Transverse colon (tissue), 4 donors: ENCODE measurements around the gene DBNL.
"Not testable (repeated sequence)": the region's sequence is repeated elsewhere in the genome, so short reads cannot be mapped to it uniquely, and the experiment has no call there.

Source experiments
- EP300 ChIP-seq: sonication (generic); formaldehyde crosslinking; IDR thresholded peaks from one replicate; pipeline ENCODE4 v1.6.1; 2017; ENCODE audit warnings: antibody characterized with exemption, low read depth
- POLR2A ChIP-seq: fragments of 450-650 bp; IDR thresholded peaks from one replicate; pipeline ENCODE4 v1.6.1; 2016; ENCODE audit warnings: antibody characterized with exemption, mild to moderate bottlenecking, moderate library complexity
- POLR2AphosphoS5 ChIP-seq, 3 donors: sonication (generic); formaldehyde crosslinking; IDR thresholded peaks; one replicate each; pipeline ENCODE4 v1.6.1; 2016; ENCODE audit warnings: antibody characterized with exemption in 3 of 3
- TF ChIP-seq, protein P1 (sequence below), 5 experiments: fragments of 200-600 bp in 3 of 5; fragments of 450-650 bp in 2 of 5; sonication (generic) in 3 of 5; IDR thresholded peaks; 1 replicate in 2 of 5; 2 replicates in 3 of 5; pipeline ENCODE4 v1.5.1; 2016 to 2017; ENCODE audit warnings: antibody characterized with exemption in 5 of 5, inconsistent platforms in 3 of 5, mild to moderate bottlenecking in 2 of 5, moderate library complexity in 1 of 5

DNA sequence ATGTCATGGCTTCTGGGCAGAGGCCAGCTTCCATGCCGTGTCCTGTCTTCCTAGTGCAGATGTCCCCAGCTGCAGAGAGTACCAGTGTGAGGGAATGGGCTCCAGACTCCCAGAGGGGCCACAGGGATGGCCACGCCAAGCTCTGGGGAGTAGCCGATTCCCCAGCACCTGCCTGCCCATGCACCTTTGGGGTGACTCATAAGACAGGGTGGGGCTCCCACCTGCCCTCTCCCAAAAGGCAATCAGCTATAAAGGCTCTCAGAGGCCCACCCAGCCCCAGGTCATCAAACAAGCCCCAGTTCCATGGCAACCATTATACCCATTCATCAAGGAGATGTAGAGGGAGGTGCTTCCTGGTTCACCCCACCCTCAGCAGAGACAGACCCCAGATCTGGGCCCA, 47.0 kb upstream of the DBNL start, which contains the start of gene SPDYE1:
- TF ChIP-seq, protein P1, sequence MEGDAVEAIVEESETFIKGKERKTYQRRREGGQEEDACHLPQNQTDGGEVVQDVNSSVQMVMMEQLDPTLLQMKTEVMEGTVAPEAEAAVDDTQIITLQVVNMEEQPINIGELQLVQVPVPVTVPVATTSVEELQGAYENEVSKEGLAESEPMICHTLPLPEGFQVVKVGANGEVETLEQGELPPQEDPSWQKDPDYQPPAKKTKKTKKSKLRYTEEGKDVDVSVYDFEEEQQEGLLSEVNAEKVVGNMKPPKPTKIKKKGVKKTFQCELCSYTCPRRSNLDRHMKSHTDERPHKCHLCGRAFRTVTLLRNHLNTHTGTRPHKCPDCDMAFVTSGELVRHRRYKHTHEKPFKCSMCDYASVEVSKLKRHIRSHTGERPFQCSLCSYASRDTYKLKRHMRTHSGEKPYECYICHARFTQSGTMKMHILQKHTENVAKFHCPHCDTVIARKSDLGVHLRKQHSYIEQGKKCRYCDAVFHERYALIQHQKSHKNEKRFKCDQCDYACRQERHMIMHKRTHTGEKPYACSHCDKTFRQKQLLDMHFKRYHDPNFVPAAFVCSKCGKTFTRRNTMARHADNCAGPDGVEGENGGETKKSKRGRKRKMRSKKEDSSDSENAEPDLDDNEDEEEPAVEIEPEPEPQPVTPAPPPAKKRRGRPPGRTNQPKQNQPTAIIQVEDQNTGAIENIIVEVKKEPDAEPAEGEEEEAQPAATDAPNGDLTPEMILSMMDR (IDR thresholded peaks at IDR 0.05) = not testable (repeated sequence)
- not testable (repeated sequence) for TF ChIP-seq EP300; POLR2A; POLR2AphosphoS5 (IDR thresholded peaks at IDR 0.05)
